ENCODE measurements around the gene SLAIN1. TPM values are rescaled to one million over a fixed set of nuclear protein-coding genes. Genes with fewer than 3 reads are reported as not detected.

SLAIN1 gene
- total RNA-seq, 1 experiment from 2014 or later: not detected

- no peak for TF ChIP-seq CTCF (IDR thresholded peaks at IDR 0.05; ENCODE audit: unreplicated experiment)
- ChIA-PET POLR2A (interaction anchor here (0.6 kb wide), 1 partner anchor 34 kb away, joined by 3 read pairs; no protein-coding TSS in a partner anchor), CTCF (interaction anchor here (0.8 to 3.9 kb wide), 6 partner anchors 9 to 311 kb away, joined by 3 to 25 read pairs (median 4); no protein-coding TSS in a partner anchor)
- intact Hi-C loops (cut with micrococcal nuclease): loop anchor here (2.0 kb wide), 1 partner anchor 33 kb away; no protein-coding TSS in a partner anchor
- no peaks in the 10 kb centered on the region for H3K9me3 Mint-ChIP-seq (ENCODE audit: unreplicated experiment)
- H3K27me3 Mint-ChIP-seq (ENCODE audit: insufficient read depth, unreplicated experiment): peaks cover 43% of the 10 kb centered on the region
- no peak for DNase-seq (ENCODE audit: unreplicated experiment)
- H3K4me1 Mint-ChIP-seq (ENCODE audit: insufficient read depth, unreplicated experiment): peaks cover 12% of the 10 kb centered on the region
- H3K36me3 Mint-ChIP-seq (ENCODE audit: insufficient read depth, unreplicated experiment): no peaks in the 10 kb centered on the region
- no peak overlapping the region for H3K27ac Mint-ChIP-seq (ENCODE audit: low read depth, unreplicated experiment)
- no TSS peak for BruUV-seq (replicated peaks)
- no peak overlapping the region for H3K4me3 Mint-ChIP-seq (ENCODE audit: unreplicated experiment)
Observed at GRCh38 chr13:77811381-77811780, 113.9 kb downstream of the SLAIN1 start.

GRCh38 chr13:77811981-77812380, 114.5 kb downstream of the SLAIN1 start:
- POLR2A ChIA-PET: interaction anchor here (0.6 kb wide), 1 partner anchor 322 kb away, joined by 3 read pairs; no protein-coding TSS in a partner anchor
- Mint-ChIP-seq H3K27me3 (ENCODE audit: insufficient read depth, unreplicated experiment) (peaks cover 42% of the 10 kb centered on the region), H3K36me3 (ENCODE audit: insufficient read depth, unreplicated experiment) (no peaks in the 10 kb centered on the region), H3K9me3 (ENCODE audit: unreplicated experiment) (no peaks in the 10 kb centered on the region), H3K27ac (ENCODE audit: low read depth, unreplicated experiment) (no peak overlapping the region), H3K4me1 (ENCODE audit: insufficient read depth, unreplicated experiment) (peaks cover 12% of the 10 kb centered on the region), H3K4me3 (ENCODE audit: unreplicated experiment) (no peak overlapping the region)
- TF ChIP-seq CTCF (IDR thresholded peaks at IDR 0.05; ENCODE audit: unreplicated experiment): no peak
- CTCF ChIA-PET: no interaction called here
- no TSS peak for BruUV-seq (replicated peaks)
- intact Hi-C loops (cut with micrococcal nuclease): loop anchor here (2.0 kb wide), 1 partner anchor 33 kb away; no protein-coding TSS in a partner anchor
- no peak for DNase-seq (ENCODE audit: unreplicated experiment)

Small RNA genes lying within 50 kb of the gene (microRNA-seq; reads per million reads assigned to microRNA genes)
- not detected for gene MIR3665

Other genes starting within 250 kb of the SLAIN1 start
- 1.0 and 1.3 TPM in 2 replicates for gene SCEL, start 162.0 kb upstream of the SLAIN1 start, total RNA-seq (2022)
- not detected in 2 replicates for gene EDNRB, start 221.1 kb downstream of the SLAIN1 start, total RNA-seq (2022)